Measurements from ENCODE around the gene RCAN3. TPM values are rescaled to one million over a fixed set of nuclear protein-coding genes. Genes with fewer than 3 reads are reported as not detected.
"Not testable (repeated sequence)": the region's sequence is repeated elsewhere in the genome, so short reads cannot be mapped to it uniquely, and the experiment has no call there.

RCAN3 gene
- total and polyA plus RNA-seq, 2 of the 4 experiments (the other 2 are of a cell fraction): 4.0 to 5.9 TPM

DNA sequence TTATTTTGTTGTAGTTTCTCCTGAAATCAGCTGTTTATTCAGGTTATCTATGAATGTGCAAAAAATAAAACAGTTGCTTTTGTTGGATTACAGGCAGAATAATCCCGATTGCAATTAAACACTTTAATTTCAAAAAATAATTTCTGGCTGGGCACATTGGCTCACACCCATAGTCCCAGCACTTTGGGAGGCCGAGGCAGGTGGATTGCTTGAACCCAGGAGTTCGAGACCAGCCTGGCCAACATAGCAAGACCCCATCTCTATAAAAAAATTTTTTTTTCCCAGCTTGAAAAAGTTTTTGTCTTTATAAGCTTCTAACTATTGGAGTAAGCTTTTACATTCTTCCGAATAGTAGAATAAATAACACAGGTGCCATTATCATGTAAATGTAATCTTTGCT is 15.3 kb downstream of the RCAN3 start:
- no peak overlapping the region for H3K56ac ChIP-seq (ENCODE audit: extremely low read depth, insufficient read depth, low read length)
- no peak overlapping the region for H4K5ac ChIP-seq (ENCODE audit: low read depth, low read length)
- H3K9ac ChIP-seq (ENCODE audit: low read depth, low read length): no peak overlapping the region
- in situ Hi-C loops (cut with MboI; ENCODE audit: low sequenced_read_pairs): no loop called here
- H3K4me3 ChIP-seq (ENCODE audit: insufficient read depth, low read depth, low read length): no peak overlapping the region
- WGBS, 2 experiments (ENCODE audit: extremely low coverage in 2 of 2, insufficient read length in 1 of 2): no CpG with 5 or more reads among the region's 4 CpGs
- no peak for DNase-seq
- no peaks in the 10 kb centered on the region for H3K4me1 ChIP-seq (ENCODE audit: control insufficient read depth, insufficient read depth, low read length)
- POLR2A ChIA-PET (ENCODE audit: unreplicated experiment): no interaction called here
- H2BK15ac ChIP-seq (ENCODE audit: low read depth, low read length): no peak overlapping the region
- no peaks in the 10 kb centered on the region for H4K20me1 ChIP-seq (ENCODE audit: insufficient read depth, low read length)
- H3K27ac ChIP-seq (ENCODE audit: insufficient read depth, low read length): no peak overlapping the region
- H3K36me3 ChIP-seq (ENCODE audit: control insufficient read depth, insufficient read depth, low read length): no peaks in the 10 kb centered on the region
- H3K4me2 ChIP-seq (ENCODE audit: low read depth, low read length): no peak overlapping the region
- no TSS peak for BruUV-seq (replicated peaks)
- intact Hi-C loops (cut with micrococcal nuclease): no loop called here
- no peak overlapping the region for H3K14ac ChIP-seq (replicated peaks; ENCODE audit: low read depth, low read length)
- H3K9me3 ChIP-seq (ENCODE audit: control insufficient read depth, insufficient read depth, low read length): no peaks in the 10 kb centered on the region
- H2AK9ac ChIP-seq (replicated peaks; ENCODE audit: low read depth, low read length, poor library complexity): no peak overlapping the region
- dilution Hi-C loops (cut with HindIII; ENCODE audit: low sequenced_read_pairs, unreplicated experiment): no loop called here
- no peak for TF ChIP-seq FOS (IDR thresholded peaks at IDR 0.05; ENCODE audit: low read depth, low read length)
- no peak for ATAC-seq (ENCODE audit: low read depth)
- H2BK5ac ChIP-seq (ENCODE audit: low read depth, low read length, poor library complexity, severe bottlenecking): no peak overlapping the region
- H3K27me3 ChIP-seq (ENCODE audit: control insufficient read depth, insufficient read depth, low read length): no peaks in the 10 kb centered on the region
- CTCF ChIA-PET: no interaction called here
- H3K4ac ChIP-seq (ENCODE audit: low read depth, low read length): no peak overlapping the region
- no peak overlapping the region for H2AK5ac ChIP-seq (ENCODE audit: low read depth, low read length)
- peaks cover 6 to 9% of the 10 kb centered on the region in 2 experiments; a peak in 3 of 4 replicates for H3K79me1 ChIP-seq (ENCODE audit: low read depth in 1 of 2, low read length in 2 of 2)
- no peak overlapping the region for H3K23ac ChIP-seq (ENCODE audit: low read depth, low read length)
- H4K8ac ChIP-seq (ENCODE audit: low read depth in 2 of 2, low read length in 2 of 2): no peak overlapping the region
- H3K18ac ChIP-seq (ENCODE audit: low read depth, low read length): no peak overlapping the region
- H2BK20ac ChIP-seq (ENCODE audit: low read depth, low read length): no peak overlapping the region
- H2AFZ ChIP-seq (replicated peaks; ENCODE audit: low read length, poor library complexity): no peak overlapping the region
- H3K9me1 ChIP-seq (ENCODE audit: insufficient read depth, low read length): 0 out of 2 replicates have a peak, but pooled peaks cover 5% of the 10 kb centered on the region
- H2BK120ac ChIP-seq (ENCODE audit: low read depth, low read length): no peak overlapping the region
- no peak overlapping the region for H4K91ac ChIP-seq (ENCODE audit: insufficient read depth, low read depth, low read length)

DNA sequence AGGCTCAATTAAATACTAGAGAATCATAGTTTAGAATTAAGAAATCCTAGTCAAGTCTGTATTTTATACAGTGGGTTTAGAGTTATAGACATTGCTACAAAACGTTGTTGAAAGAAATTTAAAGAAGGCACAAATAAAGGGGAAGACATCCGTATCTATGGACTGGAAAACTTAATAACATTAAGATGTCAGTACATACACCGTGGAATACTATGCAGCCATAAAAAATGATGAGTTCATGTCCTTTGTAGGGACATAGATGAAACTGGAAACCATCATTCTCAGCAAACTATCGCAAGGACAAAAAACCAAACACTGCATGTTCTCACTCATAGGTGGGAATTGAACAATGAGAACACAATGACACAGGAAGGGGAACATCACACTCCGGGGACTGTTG is 17.6 kb downstream of the RCAN3 start:
- H4K8ac ChIP-seq (ENCODE audit: low read depth in 2 of 2, low read length in 2 of 2); ATAC-seq (ENCODE audit: low read depth); H2BK15ac ChIP-seq (ENCODE audit: low read depth, low read length); dilution Hi-C loops (cut with HindIII; ENCODE audit: low sequenced_read_pairs, unreplicated experiment); intact Hi-C loops (cut with micrococcal nuclease); H3K36me3 ChIP-seq (ENCODE audit: control insufficient read depth, insufficient read depth, low read length); H2BK120ac ChIP-seq (ENCODE audit: low read depth, low read length); H3K79me1 ChIP-seq (ENCODE audit: low read depth in 1 of 2, low read length in 2 of 2); H3K4me1 ChIP-seq (ENCODE audit: control insufficient read depth, insufficient read depth, low read length); CTCF ChIA-PET; H4K20me1 ChIP-seq (ENCODE audit: insufficient read depth, low read length); H3K9ac ChIP-seq (ENCODE audit: low read depth, low read length); H2BK20ac ChIP-seq (ENCODE audit: low read depth, low read length); H3K27me3 ChIP-seq (ENCODE audit: control insufficient read depth, insufficient read depth, low read length); H2AFZ ChIP-seq (replicated peaks; ENCODE audit: low read length, poor library complexity); H2AK5ac ChIP-seq (ENCODE audit: low read depth, low read length); POLR2A ChIA-PET (ENCODE audit: unreplicated experiment); H2BK5ac ChIP-seq (ENCODE audit: low read depth, low read length, poor library complexity, severe bottlenecking); H3K23ac ChIP-seq (ENCODE audit: low read depth, low read length); DNase-seq; H3K4me3 ChIP-seq (ENCODE audit: insufficient read depth, low read depth, low read length); in situ Hi-C loops (cut with MboI; ENCODE audit: low sequenced_read_pairs); H2AK9ac ChIP-seq (replicated peaks; ENCODE audit: low read depth, low read length, poor library complexity); H3K56ac ChIP-seq (ENCODE audit: extremely low read depth, insufficient read depth, low read length); BruUV-seq (replicated peaks); H4K91ac ChIP-seq (ENCODE audit: insufficient read depth, low read depth, low read length); H3K14ac ChIP-seq (replicated peaks; ENCODE audit: low read depth, low read length); H4K5ac ChIP-seq (ENCODE audit: low read depth, low read length); H3K9me3 ChIP-seq (ENCODE audit: control insufficient read depth, insufficient read depth, low read length); H3K4me2 ChIP-seq (ENCODE audit: low read depth, low read length); H3K4ac ChIP-seq (ENCODE audit: low read depth, low read length); H3K27ac ChIP-seq (ENCODE audit: insufficient read depth, low read length); H3K9me1 ChIP-seq (ENCODE audit: insufficient read depth, low read length); H3K18ac ChIP-seq (ENCODE audit: low read depth, low read length): not testable (repeated sequence)
- no CpG with 5 or more reads among the region's 5 CpGs for WGBS, 2 experiments (ENCODE audit: extremely low coverage in 2 of 2, insufficient read length in 1 of 2)

Measured in IMR-90 (cell line).